Stimulated activated CD4-positive, alpha-beta T cell treated with anti-CD3 and anti-CD28 coated beads, Interleukin-15, amount 100 ng/mL, for 1 hour (primary cell): ENCODE data around the gene OR51B4.
"Not testable (repeated sequence)": the region's sequence is repeated elsewhere in the genome, so short reads cannot be mapped to it uniquely, and the experiment has no call there.

Source experiments
- DNase-seq, 2 donors: peaks; one replicate each; pipeline ENCODE4 v3.0.0-alpha.2; 2020; ENCODE audit warnings: low read depth in 1 of 2, low spot score in 1 of 2

Gene OR51B4

DNA sequence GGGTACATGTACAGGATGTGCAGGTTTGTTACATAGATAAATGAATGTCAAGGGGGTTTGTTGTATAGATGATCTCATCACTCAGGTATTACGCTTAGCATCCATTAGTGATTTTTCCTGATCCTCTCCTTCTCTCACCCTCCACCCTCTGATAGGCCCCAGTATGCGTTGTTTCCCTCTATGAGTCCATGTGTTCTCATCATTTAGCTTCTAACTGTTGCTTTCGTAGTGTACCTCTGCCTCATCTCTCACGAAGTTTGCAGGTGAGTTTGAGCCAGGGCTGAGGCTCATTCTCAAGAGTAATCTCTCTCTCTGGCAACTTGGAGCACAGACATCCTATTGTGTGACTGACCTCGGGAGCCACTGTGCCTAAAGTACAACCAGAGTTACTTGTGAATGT is 27.4 kb downstream of the OR51B4 start:
- DNase-seq = no peak

DNA sequence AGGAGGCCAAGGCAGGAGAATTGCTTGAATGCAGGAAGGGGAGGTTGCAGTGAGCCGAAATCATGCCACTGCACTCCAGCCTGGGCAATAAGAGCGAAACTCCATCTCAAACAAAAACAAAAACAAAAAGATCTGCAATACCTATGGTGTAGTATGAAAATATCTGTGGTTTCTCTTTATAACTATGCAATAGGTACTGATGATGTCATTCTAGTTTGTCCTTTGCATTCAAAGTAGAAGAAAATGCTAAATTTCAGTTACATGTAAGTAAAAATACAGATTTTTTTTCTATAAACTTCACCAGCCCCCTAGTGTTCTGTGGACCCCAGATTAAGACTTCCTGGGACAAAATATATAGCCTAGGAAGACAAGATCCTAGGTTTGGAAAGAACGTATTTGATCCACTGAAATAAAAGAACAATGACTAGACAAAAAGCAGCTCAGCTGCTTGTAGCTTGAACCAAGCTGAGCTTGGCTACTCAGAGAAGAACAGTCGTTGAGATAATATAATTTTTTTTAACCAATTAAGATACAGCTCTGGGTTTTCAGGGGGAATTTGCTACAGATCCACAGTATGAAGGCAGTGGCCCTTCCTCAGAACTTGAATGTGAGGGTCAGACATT is 29.2 kb downstream of the OR51B4 start:
- DNase-seq = no peak

DNA sequence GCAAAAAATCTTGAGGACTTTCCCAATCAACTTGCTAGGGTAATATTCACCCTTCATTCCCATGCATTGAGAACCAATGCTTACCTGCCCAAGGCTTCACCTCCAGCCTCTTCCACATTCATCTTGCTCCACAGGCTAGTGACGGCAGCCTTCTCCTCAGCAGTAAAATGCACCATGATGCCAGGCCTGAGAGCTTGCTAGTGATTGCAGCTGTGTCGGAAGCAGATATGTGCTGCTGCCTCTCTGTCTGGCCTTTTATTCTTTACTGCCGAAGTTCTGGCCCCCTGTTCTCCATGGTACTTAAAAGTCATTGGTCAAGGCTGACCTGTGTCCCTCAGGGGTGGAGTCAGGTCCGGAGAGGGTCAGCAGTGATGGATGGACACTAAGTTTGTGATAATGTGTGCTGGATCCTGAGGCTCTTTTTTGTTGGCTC is 32.0 kb downstream of the OR51B4 start, which contains the start of gene HBE1:
TSS of gene HBE1 (minus strand) at position 231 of the 433 bp plus-strand sequence. CDS start at position 176, 55 bp downstream.
- no peak for DNase-seq

DNA sequence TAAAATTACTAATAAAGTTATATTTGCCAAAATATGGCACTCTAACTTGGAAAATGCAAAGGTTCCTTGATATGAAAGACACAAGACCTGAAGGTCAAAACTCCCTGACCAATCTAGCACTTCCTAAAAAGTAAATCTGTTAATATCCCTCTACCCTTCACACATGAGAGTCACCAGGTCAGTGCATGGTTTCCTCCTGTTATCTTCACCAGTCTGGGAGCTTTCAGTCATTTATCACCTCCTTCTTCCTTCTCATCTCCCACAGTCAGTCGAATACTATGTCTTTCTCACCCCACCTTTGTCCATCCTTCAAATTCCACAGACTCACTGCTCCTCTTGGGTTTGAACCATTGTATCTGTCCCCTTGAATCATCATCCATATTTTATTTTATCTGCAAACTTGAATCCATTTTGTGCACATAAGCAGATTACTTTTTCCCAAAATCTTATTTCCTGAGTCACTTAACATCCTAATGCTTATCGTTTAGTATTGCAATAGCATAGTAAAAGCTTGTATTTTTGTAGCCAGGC is 34.6 kb downstream of the OR51B4 start:
- no peak for DNase-seq

DNA sequence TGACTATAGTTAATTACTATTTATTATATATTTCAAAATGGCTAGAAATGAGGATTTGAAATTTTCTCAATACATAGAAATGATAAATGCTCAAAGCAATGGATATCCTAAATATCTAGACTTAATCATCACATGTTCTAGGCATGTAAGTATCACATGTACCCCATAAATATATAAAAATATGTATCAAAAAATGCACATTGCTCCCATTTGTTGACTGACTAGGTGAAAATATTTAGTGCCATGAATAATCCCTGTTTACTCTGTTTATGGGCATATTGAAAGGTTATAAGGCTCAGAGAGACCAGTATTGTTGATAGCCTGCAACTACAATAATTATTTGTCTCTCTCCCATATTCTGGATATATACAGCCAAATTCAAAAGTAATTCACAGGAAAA is 35.1 kb downstream of the OR51B4 start:
- no peak for DNase-seq

DNA sequence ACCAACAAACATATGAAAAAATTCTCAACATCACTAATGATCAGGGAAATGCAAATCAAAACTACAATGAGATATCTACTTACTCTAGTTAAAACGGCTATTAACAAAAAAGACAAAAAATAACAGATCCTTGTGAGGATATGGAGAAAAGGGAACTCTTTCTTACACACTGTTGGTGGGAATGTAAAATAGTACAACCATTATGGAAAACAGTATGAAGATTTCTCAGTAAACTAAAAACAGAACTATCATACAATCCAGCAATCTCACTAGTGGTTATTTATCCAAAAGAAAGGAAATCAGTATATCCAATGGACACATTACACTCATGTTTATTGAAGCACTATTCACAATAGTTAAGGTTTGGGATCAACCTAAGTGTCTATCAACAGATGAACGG is 35.9 kb downstream of the OR51B4 start:
- DNase-seq = no peak

DNA sequence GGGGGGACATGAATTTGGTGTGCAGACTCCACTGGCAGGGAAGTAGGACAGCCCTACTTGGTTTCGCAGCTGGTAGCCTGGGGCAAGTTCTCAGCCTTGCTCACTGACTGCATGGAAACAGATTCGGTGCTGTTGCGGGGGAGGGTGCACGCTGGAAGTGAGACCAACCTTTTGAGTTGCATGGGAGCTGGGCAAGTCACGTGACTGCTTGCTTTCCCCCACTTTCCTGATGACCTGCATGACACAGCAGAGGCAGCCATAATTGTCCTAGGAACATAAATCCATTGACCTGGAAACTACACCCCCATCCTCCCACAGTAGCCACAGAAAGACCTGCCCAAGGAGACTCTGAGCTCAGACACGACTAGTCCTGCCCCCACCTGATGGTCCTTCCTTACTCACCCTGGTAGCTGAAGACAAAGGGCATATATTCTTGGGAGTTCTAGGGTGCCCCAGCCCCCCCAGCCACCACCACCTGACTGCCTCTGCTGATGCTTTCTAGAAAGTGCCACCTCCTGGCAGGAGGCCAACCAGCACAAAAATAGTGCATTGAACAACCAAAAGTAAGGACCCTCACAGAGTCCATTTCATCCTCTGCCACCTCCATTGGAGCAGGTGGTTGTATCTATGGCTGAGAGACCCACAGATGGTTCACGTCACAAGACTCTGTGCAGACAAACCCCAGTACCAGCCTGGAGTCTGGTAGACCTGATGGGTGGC is 43.0 kb downstream of the OR51B4 start:
- DNase-seq = no peak

DNA sequence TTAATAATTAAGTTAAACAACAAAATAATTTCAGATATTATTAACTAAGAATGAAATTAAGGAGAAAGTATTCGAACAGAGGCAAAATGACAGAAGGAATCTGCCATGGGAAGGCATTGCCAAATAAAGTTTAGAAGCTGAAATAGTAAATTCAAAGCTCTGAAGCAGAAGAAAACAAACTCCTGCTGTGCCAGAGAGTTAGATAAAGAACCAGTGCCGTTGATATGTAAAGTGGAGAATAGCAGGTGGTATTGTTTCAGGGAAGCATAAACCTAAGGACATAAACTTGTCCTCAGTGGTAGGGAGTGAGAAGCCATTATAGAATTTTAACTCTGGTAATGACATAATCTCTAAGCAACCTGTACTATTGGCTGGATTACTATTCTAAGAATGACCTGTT is 44.5 kb downstream of the OR51B4 start:
- no peak for DNase-seq

DNA sequence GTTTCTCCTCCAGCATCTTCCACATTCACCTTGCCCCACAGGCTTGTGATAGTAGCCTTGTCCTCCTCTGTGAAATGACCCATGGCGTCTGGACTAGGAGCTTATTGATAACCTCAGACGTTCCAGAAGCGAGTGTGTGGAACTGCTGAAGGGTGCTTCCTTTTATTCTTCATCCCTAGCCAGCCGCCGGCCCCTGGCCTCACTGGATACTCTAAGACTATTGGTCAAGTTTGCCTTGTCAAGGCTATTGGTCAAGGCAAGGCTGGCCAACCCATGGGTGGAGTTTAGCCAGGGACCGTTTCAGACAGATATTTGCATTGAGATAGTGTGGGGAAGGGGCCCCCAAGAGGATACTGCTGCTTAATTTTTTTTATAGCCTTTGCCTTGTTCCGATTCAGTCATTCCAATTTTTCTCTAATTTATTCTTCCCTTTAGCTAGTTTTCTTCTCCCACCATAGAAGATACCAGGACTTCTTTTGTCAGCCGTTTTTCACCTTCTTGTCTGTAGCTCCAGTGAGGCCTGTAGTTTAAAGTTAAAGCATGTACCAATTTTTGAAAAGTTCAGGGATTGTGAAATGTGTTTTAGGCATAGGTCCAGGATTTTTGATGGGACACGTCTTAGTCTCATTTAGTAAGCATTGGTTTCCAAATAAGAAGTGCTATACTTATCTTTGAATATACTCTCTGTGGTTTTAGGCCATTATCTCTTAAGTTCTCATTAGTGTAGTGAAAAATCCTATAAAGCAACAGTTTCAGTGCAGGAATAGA is 46.9 kb downstream of the OR51B4 start, which contains the start of gene HBG2:
TSS of gene HBG2 (minus strand) at position 136 of the 768 bp plus-strand sequence. CDS start at position 83, 53 bp downstream.
- DNase-seq = not testable (repeated sequence)

DNA sequence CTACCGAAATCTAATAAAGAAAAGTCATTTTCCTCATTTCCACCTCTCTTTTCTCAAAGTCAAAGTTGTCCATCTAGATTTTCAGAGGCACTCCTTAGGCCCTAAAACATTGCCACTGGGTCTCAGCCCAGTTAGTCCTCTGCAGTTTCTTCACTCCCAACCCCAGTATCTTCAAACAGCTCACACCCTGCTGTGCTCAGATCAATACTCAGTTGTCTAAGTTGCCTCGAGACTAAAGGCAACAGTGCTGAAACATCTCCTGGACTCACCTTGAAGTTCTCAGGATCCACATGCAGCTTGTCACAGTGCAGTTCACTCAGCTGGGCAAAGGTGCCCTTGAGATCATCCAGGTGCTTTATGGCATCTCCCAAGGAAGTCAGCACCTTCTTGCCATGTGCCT is 47.7 kb downstream of the OR51B4 start:
- DNase-seq = not testable (repeated sequence)

DNA sequence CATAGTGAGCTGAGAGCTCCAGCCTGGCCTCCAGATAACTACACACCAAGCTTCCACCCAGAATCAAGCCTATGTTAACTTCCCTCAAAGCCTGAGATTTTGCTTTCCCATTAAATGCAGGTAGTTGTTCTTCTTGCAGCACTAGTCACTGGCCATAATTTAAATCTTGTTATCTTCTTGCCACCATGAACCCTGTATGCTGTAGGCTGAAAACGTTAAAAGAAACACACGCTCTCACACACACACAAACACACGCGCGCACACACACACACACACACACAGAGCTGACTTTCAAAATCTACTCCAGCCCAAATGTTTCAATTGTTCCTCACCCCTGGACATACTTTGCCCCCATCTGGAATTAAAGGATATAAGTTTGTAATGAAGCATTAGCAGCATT is 48.3 kb downstream of the OR51B4 start:
- DNase-seq = not testable (repeated sequence)

DNA sequence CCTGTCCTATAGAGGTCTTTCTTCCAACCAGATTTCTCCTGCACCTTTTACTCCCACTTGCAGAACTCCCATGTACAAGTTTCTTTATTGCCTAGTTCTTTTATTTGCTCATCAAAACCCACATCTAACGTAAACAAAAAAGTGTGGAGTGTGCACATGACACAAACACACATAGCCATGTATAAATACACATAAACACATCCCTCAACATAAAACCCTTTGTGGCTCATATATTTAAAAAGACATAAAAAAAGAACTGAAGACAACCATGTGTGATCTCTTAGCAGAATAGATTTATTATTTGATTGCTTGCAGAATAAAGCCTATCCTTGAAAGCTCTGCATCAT is 48.9 kb downstream of the OR51B4 start:
- no peak for DNase-seq

DNA sequence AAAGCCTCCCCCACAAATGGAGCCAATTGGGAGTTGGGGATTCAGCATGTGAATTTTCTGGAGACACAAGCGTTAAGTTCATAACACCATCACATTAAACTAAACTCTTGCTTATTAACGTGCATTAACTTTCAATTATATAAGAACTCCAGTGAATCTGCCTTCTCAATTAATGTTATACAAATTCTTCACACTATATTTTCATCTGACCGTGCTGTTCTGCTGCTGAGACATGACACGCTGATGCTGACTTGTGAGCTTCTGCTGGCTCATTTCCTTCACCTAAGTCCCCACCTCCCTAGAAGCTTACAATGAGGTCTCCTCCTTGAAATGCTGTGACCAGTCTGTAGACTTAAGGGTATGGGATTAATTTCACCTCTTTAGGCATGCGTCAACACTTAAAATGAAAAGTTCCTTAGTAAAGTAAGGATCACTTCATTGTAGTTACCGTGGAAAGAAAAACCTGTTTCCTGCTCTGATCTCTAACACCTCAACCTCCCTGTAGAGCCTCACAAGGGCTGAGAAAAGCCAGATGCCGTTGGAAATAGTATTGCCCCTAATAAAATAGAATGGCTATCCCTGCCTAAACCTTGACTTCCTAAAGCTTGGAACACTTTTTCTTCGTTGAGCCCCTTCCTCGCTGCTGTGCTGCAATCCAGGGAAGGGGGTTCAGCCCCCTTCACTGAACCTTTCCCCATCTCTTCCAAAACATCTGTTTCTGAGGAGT is 49.4 kb downstream of the OR51B4 start:
- DNase-seq = no peak

DNA sequence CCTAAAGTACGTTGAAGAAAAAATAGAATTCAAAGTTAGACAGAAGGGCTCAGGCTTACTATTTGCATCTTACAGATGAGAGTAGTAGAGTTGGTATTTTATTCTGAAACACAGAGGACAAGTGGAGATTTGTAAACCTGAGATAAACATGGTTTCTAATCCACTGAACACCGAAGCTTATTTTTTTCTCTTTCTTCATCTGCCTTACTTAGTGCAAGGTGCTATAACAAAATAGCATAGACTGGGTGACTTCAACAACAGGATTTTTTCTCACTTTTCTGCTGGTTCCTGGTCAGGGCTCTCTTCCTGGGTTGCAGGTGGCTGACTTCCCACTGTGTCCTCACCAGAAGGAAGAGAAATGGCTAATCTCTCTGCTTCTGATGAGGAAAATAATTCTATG is 50.0 kb downstream of the OR51B4 start:
- no peak for DNase-seq
